HFFc6 (cell line): ENCODE results near the gene LILRB5. TPM values are rescaled to one million over a fixed set of nuclear protein-coding genes. Genes with fewer than 3 reads are reported as not detected.

ENCODE experiments used
- DNase-seq: peaks from one replicate; pipeline ENCODE4 v3.0.0-alpha.2; 2018
- H3K27ac Mint-ChIP-seq: 2 replicates; pipeline ENCODE4 v1.8.0; 2020; ENCODE audit warnings: mild to moderate bottlenecking, mixed read lengths
- H3K27me3 Mint-ChIP-seq: 2 replicates; pipeline ENCODE4 v1.8.0; 2021; ENCODE audit warnings: mild to moderate bottlenecking, moderate library complexity, mixed read lengths; ENCODE audit not compliant: insufficient read depth
- H3K36me3 Mint-ChIP-seq: 2 replicates; pipeline ENCODE4 v1.8.0; 2021; ENCODE audit warnings: low read depth, mixed read lengths
- H3K4me1 Mint-ChIP-seq: 2 replicates; pipeline ENCODE4 v1.8.0; 2020; ENCODE audit warnings: low read depth, mixed read lengths
- H3K4me3 Mint-ChIP-seq: 2 replicates; pipeline ENCODE4 v1.8.0; 2020; ENCODE audit warnings: mild to moderate bottlenecking, moderate library complexity, mixed read lengths
- H3K9me3 Mint-ChIP-seq: 2 replicates; pipeline ENCODE4 v1.8.0; 2020; ENCODE audit warnings: mild to moderate bottlenecking, mixed read lengths
- CTCF ChIP-seq: fragments of 200-600 bp; sonication (generic); IDR thresholded peaks from 2 replicates; pipeline ENCODE4 v1.5.0; 2021; ENCODE audit warnings: antibody characterized with exemption, mild to moderate bottlenecking
- microRNA-seq: library from miRNA; unstranded; fragments of <30 nt; microRNA quantifications from one replicate; pipeline ENCODE4, GENCODE V29; 2019
- total RNA-seq, 6 experiments: library from RNA; stranded (reverse); fragmentation: NEBNext Ultra II Directional; extraction: Animal tissue kit (Norgen Biotek cat#: 25700); gene quantifications; 2 replicates in 1 of 6; 3 replicates in 5 of 6; pipeline ENCODE4 v1.2.3, GENCODE V29; 2021

The LILRB5 gene
- total RNA-seq, 6 experiments from 2014 or later = not detected

GRCh38 chr19:54203151-54203611 is 53.9 kb downstream of the LILRB5 start:
- no peak for TF ChIP-seq CTCF
- Mint-ChIP-seq H3K36me3 (peaks cover 44% of the 10 kb centered on the region), H3K27ac (peak overlapping the region; percentile 97), H3K4me1 (peaks cover 60% of the 10 kb centered on the region), H3K27me3 (peaks cover 9% of the 10 kb centered on the region), H3K9me3 (peaks cover 4% of the 10 kb centered on the region; the same call in 1 of the 2 replicates), H3K4me3 (peak overlapping the region; percentile 96)
- DNase-seq = no peak

GRCh38 chr19:54201980-54202379 is 55.1 kb downstream of the LILRB5 start:
- Mint-ChIP-seq H3K9me3 (peaks cover 4% of the 10 kb centered on the region; the same call in 1 of the 2 replicates), H3K4me3 (peak overlapping the region; percentile 96), H3K27me3 (peaks cover 7% of the 10 kb centered on the region), H3K27ac (peak overlapping the region; percentile 97), H3K36me3 (peaks cover 44% of the 10 kb centered on the region), H3K4me1 (peaks cover 48% of the 10 kb centered on the region)
- DNase-seq = no peak
- no peak for TF ChIP-seq CTCF

- H3K27ac Mint-ChIP-seq = peak overlapping the region; percentile 97
- H3K36me3 Mint-ChIP-seq = peaks cover 44% of the 10 kb centered on the region
- H3K4me3 Mint-ChIP-seq = peak overlapping the region; percentile 96
- TF ChIP-seq CTCF = no peak
- H3K27me3 Mint-ChIP-seq = peaks cover 7% of the 10 kb centered on the region
- H3K9me3 Mint-ChIP-seq = peaks cover 4% of the 10 kb centered on the region; the same call in 1 of the 2 replicates
- peaks cover 48% of the 10 kb centered on the region for H3K4me1 Mint-ChIP-seq
- DNase-seq = no peak
Measured at GRCh38 chr19:54201172-54201701, 55.8 kb downstream of the LILRB5 start.

Small RNAs within 50 kb of the gene (microRNA-seq; reads per million reads assigned to microRNA genes)
- not detected for gene MIR4752

Other genes starting within 250 kb of the LILRB5 start
- 1 to 10 TPM in 4 of 6 experiments, not detected in 2; 1.5 to 2.0 (median 1.8) TPM for gene VSTM1, start 193.4 kb downstream of the LILRB5 start, total RNA-seq
- not detected for gene TARM1, start 175.9 kb downstream of the LILRB5 start, total RNA-seq
- gene OSCAR, start 156.5 kb downstream of the LILRB5 start, total RNA-seq = 1 to 10 TPM in 4 of 6 experiments, under 1 TPM in 2; 0.45 to 3.2 (median 2.4) TPM
- 100 to 1,000 TPM; 114 to 173 (median 144) TPM for gene NDUFA3, start 154.4 kb downstream of the LILRB5 start, total RNA-seq
- gene TFPT, start 141.6 kb downstream of the LILRB5 start, total RNA-seq = 10 to 100 TPM in 5 of 6 experiments, 1 to 10 TPM in 1; 9.3 to 15.4 (median 14.5) TPM
- 10 to 100 TPM; 66.1 to 92.5 (median 83.6) TPM for gene PRPF31, start 141.5 kb downstream of the LILRB5 start, total RNA-seq
- 10 to 100 TPM; 46.4 to 65.5 (median 59.6) TPM for gene CNOT3, start 119.5 kb downstream of the LILRB5 start, total RNA-seq
- 1 to 10 TPM; 3.7 to 7.6 (median 6.2) TPM for gene LENG1, start 97.6 kb downstream of the LILRB5 start, total RNA-seq
- gene TMC4, start 84.1 kb downstream of the LILRB5 start, total RNA-seq = under 1 TPM; 0.43 to 0.70 (median 0.55) TPM
- gene MBOAT7, start 67.7 kb downstream of the LILRB5 start, total RNA-seq = 100 to 1,000 TPM; 263 to 354 (median 313) TPM
- 10 to 100 TPM; 51.2 to 58.8 (median 54.4) TPM for gene TSEN34, start 66.0 kb downstream of the LILRB5 start, total RNA-seq
- 1,000 to 10,000 TPM; 1,015 to 1,196 (median 1,082) TPM for gene RPS9, start 56.4 kb downstream of the LILRB5 start, total RNA-seq
- not detected for gene LILRB3, start 34.3 kb downstream of the LILRB5 start, total RNA-seq
- gene LILRA6, start 14.5 kb downstream of the LILRB5 start, total RNA-seq = not detected
- not detected for gene LILRB2, start 23.8 kb upstream of the LILRB5 start, total RNA-seq
- not detected for gene LILRA5, start 55.9 kb upstream of the LILRB5 start, total RNA-seq
- not detected for gene LILRA4, start 81.9 kb upstream of the LILRB5 start, total RNA-seq
- not detected for gene LAIR1, start 107.7 kb upstream of the LILRB5 start, total RNA-seq
- under 1 TPM in 1 of 6 experiments, not detected in 5; 0.45 TPM for gene TTYH1, start 158.2 kb upstream of the LILRB5 start, total RNA-seq
- 10 to 100 TPM; 70.7 to 76.5 (median 74.0) TPM for gene LENG8, start 191.9 kb upstream of the LILRB5 start, total RNA-seq
- 1 to 10 TPM; 3.0 to 4.0 (median 3.6) TPM for gene LENG9, start 206.5 kb upstream of the LILRB5 start, total RNA-seq
- 10 to 100 TPM; 45.9 to 70.5 (median 56.9) TPM for gene CDC42EP5, start 216.0 kb upstream of the LILRB5 start, total RNA-seq
- gene LAIR2, start 245.6 kb upstream of the LILRB5 start, total RNA-seq = not detected